D721Med (cell line): ENCODE measurements around the gene ANKRD33B.
"Not testable (repeated sequence)": the region's sequence is repeated elsewhere in the genome, so short reads cannot be mapped to it uniquely, and the experiment has no call there.

Experiments used
- DNase-seq: peaks from one replicate; pipeline ENCODE4 v3.0.0; 2011; ENCODE audit warnings: low spot score; ENCODE audit not compliant: insufficient read length
- FAIRE-seq: peaks from 2 replicates; lab custom pipeline; 2011; peaks lifted over from hg19 to GRCh38; lab: Jason Lieb, UNC
- TF ChIP-seq, protein P1 (sequence below): IDR thresholded peaks from 2 replicates; pipeline ENCODE4 v1.5.1; 2012; ENCODE audit warnings: mild to moderate bottlenecking, control low read depth; ENCODE audit not compliant: insufficient read depth; ENCODE audit errors: missing control alignments

ANKRD33B gene

DNA sequence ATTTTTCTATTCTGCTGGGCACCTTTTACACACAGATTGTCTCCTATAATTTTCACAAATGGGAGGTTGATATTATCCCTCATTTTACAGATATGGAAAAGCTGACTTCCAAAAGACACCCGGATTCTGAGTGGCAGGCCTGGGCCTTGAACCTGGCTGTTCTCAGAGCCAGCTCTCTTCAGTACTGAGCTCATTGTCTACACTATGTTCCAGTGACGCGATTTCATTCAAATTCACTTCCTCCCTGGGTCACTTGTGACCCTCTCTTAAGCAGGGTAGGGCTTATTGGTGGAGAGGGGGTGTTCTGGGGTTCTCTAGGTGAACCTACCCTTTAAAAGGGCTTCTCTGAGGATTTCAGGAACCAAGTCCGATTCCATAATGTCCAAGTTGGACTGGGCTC is 70.2 kb downstream of the ANKRD33B start:
- DNase-seq (no peak), FAIRE-seq (no peak)
- TF ChIP-seq, protein P1, sequence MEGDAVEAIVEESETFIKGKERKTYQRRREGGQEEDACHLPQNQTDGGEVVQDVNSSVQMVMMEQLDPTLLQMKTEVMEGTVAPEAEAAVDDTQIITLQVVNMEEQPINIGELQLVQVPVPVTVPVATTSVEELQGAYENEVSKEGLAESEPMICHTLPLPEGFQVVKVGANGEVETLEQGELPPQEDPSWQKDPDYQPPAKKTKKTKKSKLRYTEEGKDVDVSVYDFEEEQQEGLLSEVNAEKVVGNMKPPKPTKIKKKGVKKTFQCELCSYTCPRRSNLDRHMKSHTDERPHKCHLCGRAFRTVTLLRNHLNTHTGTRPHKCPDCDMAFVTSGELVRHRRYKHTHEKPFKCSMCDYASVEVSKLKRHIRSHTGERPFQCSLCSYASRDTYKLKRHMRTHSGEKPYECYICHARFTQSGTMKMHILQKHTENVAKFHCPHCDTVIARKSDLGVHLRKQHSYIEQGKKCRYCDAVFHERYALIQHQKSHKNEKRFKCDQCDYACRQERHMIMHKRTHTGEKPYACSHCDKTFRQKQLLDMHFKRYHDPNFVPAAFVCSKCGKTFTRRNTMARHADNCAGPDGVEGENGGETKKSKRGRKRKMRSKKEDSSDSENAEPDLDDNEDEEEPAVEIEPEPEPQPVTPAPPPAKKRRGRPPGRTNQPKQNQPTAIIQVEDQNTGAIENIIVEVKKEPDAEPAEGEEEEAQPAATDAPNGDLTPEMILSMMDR: no peak

DNA sequence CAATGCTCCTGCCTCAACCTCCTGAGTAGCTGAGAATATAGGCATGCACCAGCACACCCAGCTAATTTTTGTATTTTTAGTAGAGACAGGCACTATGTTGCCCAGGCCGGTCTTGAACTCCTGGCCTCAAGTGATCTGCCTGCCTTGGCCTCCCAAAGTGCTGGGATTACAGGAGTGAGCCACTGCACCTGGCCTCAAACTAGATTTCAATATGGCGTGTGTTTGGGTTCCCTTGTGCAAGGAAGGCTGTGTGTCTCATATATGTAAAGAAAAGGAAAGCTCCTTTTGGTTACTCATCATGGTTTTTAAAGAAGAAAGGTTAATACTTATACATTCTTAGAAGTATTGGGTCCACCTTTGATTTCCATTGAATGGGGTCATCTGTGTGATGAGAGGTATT is 70.7 kb downstream of the ANKRD33B start:
- FAIRE-seq (no peak), DNase-seq (no peak)
- TF ChIP-seq, protein P1: no peak

GRCh38 chr5:10635257-10635866 is 71.5 kb downstream of the ANKRD33B start:
- no peak for DNase-seq
- FAIRE-seq: no peak
- TF ChIP-seq, protein P1: no peak

DNA sequence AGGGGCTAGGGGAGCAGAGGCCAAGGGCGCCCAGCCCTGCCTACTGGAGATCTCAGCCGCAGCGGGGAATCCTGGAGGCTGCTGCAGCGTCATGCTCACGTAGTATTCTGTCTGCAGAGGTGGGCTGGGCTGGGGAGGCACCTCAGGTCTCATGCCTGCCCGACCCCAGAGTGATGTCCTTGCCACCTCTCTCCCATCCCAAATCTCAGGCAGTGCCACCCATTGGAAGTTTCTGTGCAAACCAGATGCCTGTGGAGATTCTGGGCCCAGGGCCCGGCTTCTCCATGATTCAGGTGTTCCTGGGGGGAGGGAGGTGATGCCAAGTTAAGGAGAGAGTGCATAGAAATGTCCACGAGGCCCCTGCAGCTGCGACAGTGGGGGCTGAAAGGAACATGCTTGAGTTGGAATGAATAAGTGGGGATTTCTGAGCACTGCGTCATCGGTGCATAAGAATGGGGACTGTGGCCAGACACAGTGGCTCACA is 72.0 kb downstream of the ANKRD33B start:
- DNase-seq (no peak), FAIRE-seq (no peak)
- TF ChIP-seq, protein P1: no peak

DNA sequence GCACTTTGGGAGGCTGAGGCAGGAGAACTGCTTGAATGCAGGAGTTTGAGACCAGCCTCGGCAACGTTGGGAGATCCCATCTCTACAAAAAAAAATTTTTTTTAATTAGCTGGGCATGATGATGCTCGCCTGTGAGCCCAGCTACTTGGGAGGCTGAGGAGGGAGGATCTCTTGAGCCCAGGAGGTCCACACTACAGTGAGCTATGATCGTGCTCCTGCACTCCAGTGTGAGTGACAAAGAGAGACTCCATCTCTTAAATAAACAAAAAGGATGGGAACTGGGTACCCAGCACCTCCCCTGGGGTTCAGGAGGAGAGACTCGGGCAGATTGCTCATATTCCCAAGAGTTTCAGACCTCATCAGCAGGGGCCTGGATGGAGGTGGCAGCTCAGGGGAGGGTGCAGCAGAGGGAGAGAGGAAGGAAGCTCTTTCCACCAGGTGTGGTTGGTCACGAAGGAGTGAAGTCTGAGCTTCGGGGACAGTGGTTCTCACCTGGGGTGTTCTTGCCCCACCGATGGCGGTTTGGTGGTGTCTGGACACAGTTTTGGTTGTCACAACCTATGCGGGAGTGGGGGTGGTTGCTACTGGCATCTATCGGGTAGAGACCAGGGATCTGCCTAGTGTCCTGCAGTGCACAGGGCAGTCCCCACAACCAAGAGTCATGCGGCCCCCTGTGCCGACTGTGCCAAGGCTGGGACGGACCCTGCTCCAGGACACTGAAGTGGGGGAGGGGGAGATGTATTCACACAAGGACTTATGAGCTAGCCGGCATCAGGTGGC is 72.7 kb downstream of the ANKRD33B start:
- FAIRE-seq (no peak), DNase-seq (no peak)
- TF ChIP-seq, protein P1: no peak

DNA sequence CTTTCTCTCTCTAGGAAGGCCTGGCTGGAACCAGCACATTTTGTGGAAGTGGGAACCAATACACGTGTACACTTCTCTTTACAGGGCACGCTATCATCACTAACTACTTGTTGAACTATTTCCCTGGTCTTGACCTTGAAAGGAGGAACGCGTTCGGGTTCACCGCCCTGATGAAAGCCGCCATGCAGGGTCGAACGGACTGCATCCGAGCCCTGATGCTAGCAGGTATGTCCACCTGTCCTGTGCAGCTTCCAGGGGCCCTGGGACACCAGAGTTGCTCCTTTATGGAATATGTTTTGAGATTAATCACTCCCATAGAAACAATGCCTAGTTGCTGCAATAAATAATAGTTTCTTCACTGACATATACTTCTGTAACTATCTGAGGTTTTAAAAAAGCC is 74.1 kb downstream of the ANKRD33B start:
- FAIRE-seq (no peak), DNase-seq (no peak)
- TF ChIP-seq, protein P1: no peak

DNA sequence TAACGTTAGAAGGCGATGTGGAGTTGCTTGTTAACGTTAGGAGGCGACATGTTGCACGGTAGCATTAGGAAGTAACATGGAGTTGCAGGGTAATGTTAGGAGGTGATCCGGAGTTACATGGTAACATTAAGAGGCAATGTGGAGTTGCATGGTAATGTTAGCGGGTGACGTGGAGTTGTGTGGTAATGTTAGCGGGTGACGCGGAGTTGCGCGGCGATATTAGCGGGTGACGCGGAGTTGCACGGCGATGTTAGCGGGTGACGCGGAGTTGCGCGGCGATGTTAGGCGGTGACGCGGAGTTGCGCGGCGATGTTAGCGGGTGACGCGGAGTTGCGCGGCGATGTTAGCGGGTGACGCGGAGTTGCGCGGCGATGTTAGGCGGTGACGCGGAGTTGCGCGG is 74.9 kb downstream of the ANKRD33B start:
- FAIRE-seq, DNase-seq: not testable (repeated sequence)
